ENCODE measurements around the gene DUT.
"Not testable (repeated sequence)": the region's sequence is repeated elsewhere in the genome, so short reads cannot be mapped to it uniquely, and the experiment has no call there.

The DUT gene

DNA sequence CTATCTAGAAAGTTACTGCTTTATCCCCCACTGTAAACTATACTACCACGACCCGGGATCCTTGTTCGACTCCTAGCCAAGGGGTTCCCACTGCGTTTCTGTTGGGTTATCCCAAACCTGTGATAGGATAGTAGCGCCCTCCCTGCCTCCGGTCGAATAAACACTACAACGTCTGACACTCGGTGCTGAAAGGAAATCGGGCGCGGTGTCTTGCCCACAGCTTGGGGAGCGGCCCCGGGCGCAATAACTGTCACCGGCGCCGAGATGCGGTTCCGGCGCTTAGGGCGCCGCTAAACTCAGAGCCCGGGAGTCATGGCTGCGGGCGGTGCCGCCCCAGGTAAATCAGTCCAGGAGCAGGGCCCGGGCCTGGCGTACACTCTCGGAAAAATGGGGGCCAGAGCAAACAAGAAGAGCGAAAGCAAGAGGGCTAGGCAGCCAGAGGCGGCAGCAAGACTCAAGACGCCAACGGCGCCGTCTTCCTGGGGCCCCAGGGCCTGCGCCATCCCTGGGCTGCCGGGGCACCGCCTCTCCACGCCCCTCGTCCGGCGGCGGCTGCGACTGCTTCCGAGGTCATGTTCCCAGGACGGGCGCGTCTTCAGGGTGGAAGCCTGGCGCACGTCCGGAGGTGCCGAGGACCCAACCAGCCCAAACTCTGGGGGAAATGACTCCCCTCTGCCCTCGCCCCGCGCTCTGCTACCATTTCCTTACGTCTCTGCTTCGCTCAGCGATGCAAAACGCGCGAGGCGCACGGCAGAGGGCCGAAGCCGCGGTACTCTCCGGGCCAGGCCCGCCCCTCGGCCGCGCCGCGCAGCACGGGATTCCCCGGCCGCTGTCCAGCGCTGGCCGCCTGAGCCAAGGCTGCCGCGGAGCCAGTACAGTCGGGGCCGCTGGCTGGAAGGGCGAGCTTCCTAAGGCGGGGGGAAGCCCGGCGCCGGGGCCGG is at the start of gene DUT:
Gene DUT, plus strand, starts transcription at position 575 of the 941 bp plus-strand sequence. Its CDS starts 87 bp downstream, at position 662.
- DNase-seq (ENCODE audit: low read depth) = peak; percentile 71

DNA sequence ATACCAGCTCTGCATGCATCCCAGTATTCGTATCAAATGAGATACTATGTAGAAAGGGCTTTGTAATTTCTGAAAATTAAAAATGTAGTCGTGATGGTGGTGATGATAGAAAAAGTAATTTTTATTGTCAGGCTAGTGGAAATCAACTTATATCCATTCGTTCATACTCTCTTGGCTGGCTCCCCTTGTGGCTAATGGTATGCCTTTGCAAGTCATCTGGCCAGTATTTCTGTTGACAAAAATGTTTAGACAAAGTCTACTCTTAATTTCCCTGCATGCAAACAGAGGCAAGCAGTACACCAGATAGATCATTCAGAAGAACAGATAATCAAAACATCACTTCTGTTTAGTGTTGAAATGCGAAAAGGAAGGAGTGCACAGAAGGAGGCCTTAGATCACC is 49.6 kb upstream of the DUT start:
- no peak for DNase-seq (ENCODE audit: low read depth)

DNA sequence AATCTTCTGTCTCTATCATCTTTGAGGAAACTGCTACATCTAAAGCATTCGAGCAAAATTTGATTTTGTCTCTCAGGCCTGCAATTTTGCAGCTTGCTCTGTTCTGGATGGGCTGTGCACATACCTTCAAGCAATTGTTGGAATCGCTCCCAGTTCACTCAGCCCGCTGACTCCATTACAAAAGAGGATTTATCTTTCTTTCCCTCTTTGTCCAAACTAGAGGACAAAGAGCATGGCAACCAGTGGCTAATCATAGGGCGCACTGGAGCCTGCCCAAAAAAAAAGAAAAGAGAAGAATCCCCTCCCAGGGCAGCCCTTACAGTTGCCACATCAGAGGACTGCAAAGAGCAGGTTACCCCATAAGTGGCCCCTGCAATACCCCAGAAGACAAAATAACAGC is 49.0 kb upstream of the DUT start:
- no peak for DNase-seq (ENCODE audit: low read depth)

DNA sequence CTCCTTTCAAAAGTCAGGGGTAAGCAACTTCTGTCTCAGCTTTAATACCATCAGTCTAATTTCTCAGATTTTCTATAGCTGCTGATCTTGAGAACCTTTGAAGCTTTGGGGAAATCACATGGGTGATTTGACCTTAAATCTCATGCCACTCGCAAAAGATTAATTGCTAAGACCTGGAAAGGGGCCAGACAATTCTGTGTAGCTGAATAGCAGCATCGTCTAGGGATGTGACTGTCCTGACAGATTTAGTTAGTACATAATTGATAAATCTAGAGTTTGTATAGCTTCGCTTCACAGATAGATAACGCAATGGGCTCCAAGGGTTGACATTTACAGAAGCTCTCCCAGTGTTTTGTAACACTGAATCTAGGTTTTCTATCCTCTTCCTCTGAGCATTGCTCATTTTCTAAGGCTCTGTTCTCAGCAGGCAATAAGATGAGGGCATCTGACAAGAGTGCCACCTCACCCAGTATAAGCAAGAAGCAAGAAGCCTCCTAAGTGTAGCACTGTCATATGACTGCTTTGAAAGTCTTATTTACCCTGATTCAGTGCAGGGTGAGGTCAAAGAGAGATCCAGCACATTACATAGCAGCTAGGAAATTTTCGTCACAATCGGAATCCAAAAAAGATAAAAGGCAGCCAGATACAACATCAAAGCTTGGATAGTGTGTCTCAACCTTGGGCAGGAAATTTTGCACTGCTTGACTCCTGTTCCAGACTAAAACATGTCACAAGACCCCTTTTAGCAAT is 47.7 kb upstream of the DUT start:
- no peak for DNase-seq (ENCODE audit: low read depth)

DNA sequence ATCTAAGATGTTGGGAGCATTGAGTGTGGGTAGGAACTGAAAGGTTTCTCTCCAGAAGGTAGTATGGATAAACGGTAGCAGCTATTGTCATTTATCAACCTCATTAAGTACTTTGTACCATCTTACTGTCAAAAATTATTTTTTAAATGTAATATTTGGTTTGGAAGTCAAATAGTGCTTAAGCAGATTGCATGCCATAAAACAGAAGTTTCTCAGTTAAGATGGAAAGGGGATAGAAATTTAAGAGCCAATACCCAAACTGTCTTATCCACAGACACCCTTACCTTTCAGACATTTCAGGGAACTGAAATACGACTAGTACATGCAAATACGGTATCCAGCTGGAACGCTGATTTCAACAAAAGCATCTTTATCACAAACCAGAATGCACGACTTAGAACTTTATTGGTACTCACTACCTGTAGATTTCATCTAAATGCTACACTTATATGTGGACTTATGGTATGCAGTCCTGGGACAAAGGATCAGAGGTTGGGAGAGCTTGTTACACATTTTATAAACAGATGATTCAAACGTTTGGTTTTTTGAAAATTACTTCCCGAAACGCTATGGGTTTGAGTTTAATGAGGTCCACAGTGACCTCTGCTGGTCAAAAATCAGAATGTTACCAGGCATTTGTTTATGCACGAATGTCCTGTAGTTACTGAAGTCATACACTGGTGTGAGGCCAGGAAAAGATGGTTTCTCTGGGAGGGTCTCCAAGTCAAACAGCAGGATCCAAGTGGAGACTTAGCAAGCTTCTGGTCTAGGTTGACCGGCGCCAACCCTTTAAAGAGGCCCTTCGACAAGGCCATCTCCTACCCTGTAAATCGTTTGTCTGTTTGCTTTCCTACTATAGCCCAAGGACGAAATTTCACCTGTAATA is 45.7 kb upstream of the DUT start:
- DNase-seq (ENCODE audit: low read depth) = no peak

DNA sequence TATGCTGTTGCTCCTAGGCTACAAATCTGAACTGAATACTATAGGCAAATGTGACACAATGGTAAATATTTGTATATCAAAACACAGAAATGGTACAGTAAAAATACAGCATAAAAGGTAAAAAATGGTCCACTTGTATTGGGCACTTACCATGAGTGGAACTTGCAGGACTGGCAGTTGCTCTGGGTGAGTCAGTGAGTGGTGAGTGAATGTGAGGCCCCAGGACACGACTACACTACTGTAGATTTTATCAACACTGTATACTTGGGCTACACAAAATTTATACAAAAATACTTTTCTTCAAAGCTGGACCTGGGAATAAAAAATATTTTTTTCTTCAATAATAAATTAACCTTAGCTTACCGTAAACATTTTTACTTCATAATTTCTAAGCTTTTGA is 41.6 kb upstream of the DUT start:
- DNase-seq (ENCODE audit: low read depth) = no peak

DNA sequence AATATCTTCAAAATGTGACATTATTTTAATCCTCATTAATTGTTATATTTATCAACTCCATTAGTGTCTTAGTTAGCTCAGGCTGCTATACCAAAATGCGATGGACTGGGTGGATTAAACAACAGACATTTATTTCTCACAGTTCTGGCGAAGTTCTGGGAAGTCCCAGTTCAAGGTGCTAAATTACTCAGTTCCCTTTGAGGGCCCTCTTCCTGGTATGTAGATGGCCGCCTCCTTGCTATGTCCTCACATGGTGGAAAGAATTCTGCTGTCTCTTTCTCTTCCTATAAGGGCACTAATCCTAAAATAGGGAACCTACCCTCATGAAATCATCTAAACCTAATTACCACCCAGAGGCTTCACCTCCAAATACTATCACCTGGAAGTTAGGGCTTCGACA is 38.8 kb upstream of the DUT start:
- no peak for DNase-seq (ENCODE audit: low read depth)

DNA sequence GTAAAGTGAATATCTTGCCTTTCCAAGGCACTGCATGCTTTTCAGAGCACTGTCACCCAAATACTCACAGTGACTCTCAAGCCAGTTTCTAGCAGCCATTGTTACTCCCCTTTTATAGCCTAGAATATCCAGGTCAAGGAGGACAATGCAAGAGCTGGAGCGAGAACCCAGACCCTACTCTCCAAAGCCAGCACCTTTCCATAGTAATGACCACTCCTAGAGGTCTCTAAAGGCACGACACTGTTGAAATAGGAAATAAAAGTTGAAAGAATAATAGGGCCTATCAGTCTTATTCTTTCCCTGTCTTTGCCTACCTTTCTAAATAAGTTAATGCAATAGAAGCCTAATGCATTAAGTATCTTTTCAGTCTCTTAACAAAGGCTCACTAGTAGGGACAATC is 33.6 kb upstream of the DUT start:
- no peak for DNase-seq (ENCODE audit: low read depth)

DNA sequence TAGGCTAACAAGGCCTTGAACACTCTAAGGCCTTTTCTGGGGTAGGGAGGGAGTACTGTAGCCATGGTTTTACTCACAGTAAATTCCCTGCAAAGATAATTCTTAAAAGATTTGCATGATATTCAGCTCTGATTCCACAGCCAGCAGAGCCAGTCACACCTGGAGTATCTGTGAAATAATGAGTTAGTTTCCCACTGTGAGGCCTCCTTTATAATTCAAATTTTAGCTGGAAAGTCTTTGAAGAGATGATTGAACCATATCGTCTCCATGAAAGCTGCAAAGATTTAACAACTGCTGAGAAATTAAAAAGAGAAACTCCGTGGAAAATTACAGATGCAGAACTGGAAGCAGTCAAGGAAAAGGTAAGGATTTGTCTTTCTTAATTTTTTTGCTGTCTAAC is 32.3 kb upstream of the DUT start:
- DNase-seq (ENCODE audit: low read depth) = no peak

DNA sequence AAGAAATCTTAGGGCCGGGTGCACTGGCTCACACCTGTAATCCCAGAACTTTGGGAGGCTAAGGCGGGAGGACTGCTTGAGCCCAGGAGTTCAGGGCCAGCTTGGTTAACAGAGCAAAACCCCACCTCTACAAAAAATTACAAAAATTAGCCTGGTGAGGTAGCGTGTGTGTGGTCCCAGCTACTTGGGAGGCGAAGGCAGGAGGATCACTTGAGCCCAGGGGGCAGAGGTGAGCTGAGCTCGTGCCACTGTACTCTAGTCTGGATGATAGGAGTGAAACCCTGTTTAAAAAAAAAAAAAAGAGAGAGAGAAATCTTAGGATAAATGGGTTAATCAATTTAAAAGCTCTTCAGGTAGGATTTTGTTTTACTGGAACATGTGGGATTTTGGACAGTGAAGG is 31.2 kb upstream of the DUT start:
- no peak for DNase-seq (ENCODE audit: low read depth)

DNA sequence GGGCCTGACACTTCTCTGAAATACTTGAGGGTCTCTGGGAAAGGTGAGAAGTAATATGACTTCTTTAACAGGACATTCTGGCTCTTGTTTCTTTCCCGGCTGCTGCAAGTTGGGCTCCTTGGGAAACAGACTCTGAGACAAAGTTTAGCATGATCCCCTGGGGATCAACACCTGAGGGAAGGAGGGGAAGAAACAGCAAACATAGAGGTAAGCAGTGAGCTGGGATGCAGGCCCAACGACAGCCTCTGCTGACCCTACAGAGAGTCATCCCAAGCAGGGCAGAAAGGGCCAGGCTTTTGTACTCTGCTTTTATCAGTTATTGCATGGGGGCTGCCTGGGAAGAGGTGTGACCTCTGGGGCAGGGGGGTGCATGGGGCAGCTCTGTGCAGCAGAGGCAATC is 26.8 kb upstream of the DUT start:
- no peak for DNase-seq (ENCODE audit: low read depth)

DNA sequence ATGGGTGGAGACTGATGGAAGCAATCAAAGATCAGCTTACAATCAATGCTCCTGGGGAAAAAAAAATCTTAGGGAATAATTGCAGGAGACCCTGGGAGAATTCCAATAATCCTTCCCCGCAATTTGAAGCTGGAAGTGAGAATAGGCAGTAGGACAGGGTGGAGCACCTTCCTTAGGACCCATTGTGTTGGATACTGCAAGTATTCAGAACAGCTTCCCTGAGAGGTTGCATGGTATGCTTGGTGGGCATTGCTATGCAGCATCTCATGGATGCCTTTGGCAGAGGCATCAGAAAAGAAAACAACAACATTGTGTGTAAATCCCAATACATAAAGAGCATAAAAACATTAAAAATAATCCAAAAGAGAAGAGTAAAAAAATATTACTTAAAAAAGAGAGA is 24.6 kb upstream of the DUT start:
- no peak for DNase-seq (ENCODE audit: low read depth)

DNA sequence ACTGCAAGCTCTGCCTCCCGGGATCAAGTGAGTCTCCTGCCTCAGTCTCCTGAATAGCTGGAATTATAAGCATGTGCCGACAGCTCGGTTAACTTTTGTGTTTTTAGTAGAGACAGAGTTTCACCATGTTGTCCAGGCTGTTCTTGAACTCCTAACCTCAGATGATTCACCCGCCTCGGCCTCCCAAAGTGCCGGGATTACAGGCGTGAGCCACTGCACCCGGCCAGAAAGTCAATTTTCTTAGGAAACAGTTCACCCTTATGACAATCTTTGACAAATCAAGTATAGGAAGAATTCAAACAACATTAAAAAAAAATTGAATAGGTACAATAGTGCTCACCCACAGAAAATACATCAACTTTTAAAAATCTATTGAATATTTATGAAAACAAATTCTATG is 23.6 kb upstream of the DUT start:
- DNase-seq (ENCODE audit: low read depth) = no peak

DNA sequence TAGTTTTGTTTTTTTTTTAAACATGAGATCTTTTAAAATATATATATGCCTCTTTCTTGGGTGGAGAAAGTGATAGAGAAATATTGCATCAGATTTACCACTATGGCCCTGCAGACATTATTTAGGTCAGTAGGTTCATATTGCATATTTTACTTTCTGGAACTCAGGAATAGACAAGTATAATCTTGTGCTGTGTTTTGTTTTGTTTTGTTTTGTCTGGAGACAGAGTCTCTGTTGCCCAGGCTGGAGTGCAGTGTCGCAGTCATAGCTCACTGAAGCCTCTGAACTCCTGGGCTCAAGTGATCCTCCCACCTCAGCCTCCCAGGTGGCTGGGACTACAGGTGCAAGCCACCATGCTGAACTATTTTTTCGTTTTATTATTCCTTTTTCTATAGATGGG is 21.5 kb upstream of the DUT start:
- DNase-seq (ENCODE audit: low read depth) = no peak

DNA sequence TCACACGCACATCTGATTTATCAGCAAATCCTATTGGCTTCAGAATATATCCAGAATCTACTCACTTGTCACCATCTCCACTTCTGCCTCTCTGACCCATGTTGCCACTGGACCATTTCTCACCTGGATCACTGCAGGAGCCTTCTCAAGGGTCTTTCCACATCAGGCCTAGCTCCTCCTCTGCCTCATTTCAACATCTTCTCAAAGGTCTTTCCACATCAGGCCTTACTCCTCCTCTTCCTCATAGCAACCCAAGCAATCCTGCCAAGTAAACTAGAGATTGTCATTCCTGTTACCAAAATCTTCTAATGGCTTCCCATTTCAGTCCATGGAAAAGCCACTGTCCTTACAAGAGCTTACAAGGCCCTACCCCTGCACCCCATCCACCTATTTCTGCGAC is 18.0 kb upstream of the DUT start:
- DNase-seq (ENCODE audit: low read depth) = no peak

DNA sequence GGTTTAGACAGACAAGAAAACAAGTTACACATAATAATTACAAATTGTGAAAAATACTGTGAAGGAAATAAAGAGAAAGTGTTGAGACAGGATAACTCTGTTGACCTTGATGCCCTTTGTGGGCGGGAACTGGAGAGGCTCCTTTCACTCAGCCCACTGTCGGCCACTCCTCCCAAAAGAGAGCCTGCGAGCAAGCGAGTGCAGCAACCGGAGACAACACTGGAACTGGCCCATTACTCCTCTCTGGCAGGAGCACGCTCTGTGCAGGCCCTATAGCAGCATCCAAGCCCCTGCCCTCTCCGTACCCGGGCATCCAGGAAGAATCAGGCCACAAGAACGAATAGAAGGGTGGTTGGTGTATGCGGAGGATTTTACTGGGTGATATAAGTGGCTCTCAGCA is 16.2 kb upstream of the DUT start:
- no peak for DNase-seq (ENCODE audit: low read depth)

DNA sequence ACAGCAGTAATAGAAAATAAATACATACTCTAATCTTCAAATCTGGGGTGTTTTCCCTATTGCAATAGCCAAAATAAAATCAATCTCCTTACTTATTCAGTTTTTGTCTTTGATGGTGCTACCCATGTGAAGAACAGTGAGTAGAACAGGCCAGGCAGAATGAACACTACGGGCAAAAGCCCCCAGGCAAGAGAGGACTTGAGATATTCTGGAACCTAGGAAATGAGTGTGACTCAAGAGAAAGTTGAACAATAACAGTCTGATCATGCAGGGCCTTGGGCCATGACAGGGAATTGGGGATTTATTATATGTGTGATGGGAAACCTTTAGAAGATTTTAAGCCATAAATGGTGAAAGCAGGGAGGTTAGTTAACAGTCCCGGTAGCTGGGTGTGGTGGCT is 14.0 kb upstream of the DUT start:
- DNase-seq (ENCODE audit: low read depth) = no peak

DNA sequence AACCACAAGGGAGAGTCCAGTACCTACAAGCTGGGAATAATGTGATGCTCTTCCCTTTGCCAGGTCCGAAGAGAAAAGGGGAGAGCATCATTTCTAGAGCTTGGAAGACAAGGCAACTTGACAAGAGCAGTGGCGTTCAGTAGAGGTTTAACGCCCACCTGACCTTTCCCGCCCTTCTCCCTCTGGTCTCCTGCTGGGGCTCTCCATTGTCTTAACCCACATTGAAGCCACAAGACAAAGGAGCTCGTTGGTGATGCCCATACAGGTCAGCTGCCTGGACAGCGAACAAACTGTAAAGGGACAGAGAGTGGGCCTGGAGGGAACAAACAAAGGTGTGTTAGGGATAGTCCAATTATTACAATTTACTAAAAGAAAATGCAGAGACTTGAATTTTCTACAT is 13.1 kb upstream of the DUT start:
- no peak for DNase-seq (ENCODE audit: low read depth)

DNA sequence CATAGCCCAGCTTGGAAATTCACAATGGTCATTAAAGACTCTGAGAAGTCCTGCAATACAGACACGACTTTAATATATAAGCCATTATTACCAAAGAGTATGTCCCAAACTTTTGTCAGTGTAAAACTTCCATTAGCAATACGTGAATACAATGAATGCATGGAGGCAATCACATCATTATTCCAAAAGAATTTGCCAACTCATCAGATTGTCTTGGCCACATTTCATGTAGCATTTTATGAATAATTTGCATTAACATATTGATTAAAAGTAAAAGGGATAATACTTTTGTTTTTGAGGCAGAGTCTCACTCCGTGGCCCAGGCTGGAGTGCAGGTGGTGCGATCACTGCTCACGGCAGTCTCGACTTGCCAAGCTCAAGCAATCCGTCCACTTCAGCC is 7.9 kb upstream of the DUT start:
- DNase-seq (ENCODE audit: low read depth) = no peak

DNA sequence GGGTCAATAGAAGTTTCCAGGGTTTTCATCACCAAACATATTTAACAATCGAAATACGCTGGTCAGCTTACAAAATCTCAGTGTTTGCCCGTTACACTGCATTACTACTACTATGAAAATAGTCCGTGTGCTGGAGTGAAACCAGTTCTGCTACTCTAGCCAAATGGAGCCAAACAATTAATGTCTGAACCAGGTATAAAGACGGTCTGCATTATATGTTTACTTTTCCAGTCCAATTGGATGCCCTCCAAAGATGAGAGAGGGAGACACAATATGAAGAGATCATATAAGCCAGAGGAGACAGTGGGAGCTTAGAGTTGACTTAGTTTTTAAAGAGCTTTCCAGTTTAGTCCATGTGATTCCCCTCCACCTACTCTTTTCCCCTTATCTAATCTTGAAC is 6.3 kb upstream of the DUT start:
- no peak for DNase-seq (ENCODE audit: low read depth)

DNA sequence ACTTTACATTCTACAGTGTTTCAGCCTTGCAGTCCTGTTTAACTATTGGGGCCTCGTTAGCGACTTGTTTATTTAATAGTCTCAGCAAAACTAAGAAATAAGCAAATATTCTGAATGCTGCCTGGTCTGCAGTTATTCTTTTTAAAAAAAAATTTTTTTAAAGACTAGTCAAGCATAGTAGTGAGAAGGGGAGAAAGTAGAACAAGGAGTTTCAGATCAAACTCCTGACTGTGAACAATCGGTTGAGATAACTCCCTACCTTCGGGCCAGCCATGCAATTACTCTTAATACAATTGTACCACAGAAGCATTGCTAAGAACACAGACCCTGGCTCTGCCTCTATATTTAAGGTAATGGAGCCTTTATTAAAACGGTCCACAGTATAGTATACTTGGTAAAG is 5.8 kb upstream of the DUT start:
- DNase-seq (ENCODE audit: low read depth) = no peak

DNA sequence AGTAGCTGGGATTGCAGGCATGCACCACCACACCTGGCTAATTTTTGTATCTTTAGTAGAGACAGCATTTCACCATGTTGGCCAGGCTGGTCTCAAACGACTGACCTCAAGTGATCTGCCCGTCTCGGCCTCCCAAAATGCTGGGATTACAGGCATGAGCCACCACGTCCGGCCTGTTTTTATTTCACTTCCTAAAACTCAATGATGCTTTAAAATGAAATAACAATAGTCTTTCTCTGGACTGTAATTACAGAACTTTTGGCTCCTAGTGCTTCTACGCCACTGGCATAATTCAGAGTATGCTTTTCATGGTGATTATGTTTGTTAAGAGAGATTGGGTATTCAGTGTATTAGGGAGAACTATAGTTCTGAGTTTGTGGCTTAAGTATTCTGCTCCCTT is 5.0 kb upstream of the DUT start:
- DNase-seq (ENCODE audit: low read depth) = not testable (repeated sequence)

Measured in activated T-helper 1 cell treated with Interleukin-2 at 50 U/mL for 16 hours (primary cell).